Neural progenitor cell (in vitro differentiated cells): ENCODE measurements around the gene ALDH1A3. TPM values are rescaled to one million over a fixed set of nuclear protein-coding genes. Genes with fewer than 3 reads are reported as not detected.

Experiments
- DNase-seq: peaks from one replicate; pipeline ENCODE4 v3.0.0-alpha.2; 2016; ENCODE audit warnings: low spot score
- H2AFZ ChIP-seq: fragments of 200-600 bp; sonication (generic); replicated peaks from 2 replicates; pipeline ENCODE4 v1.6.1; 2016; ENCODE audit warnings: antibody characterized with exemption
- H3F3A ChIP-seq: fragments of 200-600 bp; sonication (generic); 2 replicates; pipeline ENCODE4 v1.6.1; 2016; ENCODE audit warnings: antibody characterized with exemption, low read depth
- H3K27ac ChIP-seq: fragments of 200-600 bp; sonication (generic); 2 replicates; pipeline ENCODE4 v1.5.1; 2016; ENCODE audit warnings: mild to moderate bottlenecking
- H3K27me3 ChIP-seq: fragments of 200-600 bp; sonication (generic); 2 replicates; pipeline ENCODE4 v1.6.1; 2016; ENCODE audit warnings: mild to moderate bottlenecking, moderate library complexity
- H3K36me3 ChIP-seq: fragments of 200-600 bp; sonication (generic); 2 replicates; pipeline ENCODE4 v1.5.1; 2016
- H3K4me1 ChIP-seq: fragments of 200-600 bp; sonication (generic); 2 replicates; pipeline ENCODE4 v1.6.1; 2016; ENCODE audit warnings: mixed run types
- H3K4me2 ChIP-seq: fragments of 200-600 bp; sonication (generic); 2 replicates; pipeline ENCODE4 v1.6.1; 2016
- H3K4me3 ChIP-seq: fragments of 200-600 bp; sonication (generic); 2 replicates; pipeline ENCODE4 v1.5.1; 2016
- H3K79me2 ChIP-seq: fragments of 200-600 bp; sonication (generic); 2 replicates; pipeline ENCODE4 v1.6.1; 2016; ENCODE audit warnings: low read depth
- H3K9ac ChIP-seq: fragments of 200-600 bp; sonication (generic); 2 replicates; pipeline ENCODE4 v1.6.1; 2016
- H3K9me3 ChIP-seq: fragments of 200-600 bp; sonication (generic); 2 replicates; pipeline ENCODE4 v1.5.1; 2016; ENCODE audit warnings: low read depth
- H4K20me1 ChIP-seq: fragments of 200-600 bp; sonication (generic); 2 replicates; pipeline ENCODE4 v1.6.1; 2016; ENCODE audit warnings: low read depth
- H3K27ac Mint-ChIP-seq: 3 replicates; pipeline ENCODE4 v1.8.0; 2021; ENCODE audit warnings: mixed read lengths
- H3K27me3 Mint-ChIP-seq: 2 replicates; pipeline ENCODE4 v1.8.0; 2022; ENCODE audit warnings: low read depth, mild to moderate bottlenecking, inconsistent platforms, moderate library complexity, mixed read lengths; ENCODE audit not compliant: insufficient read depth
- H3K36me3 Mint-ChIP-seq: 3 replicates; pipeline ENCODE4 v1.8.0; 2021; ENCODE audit warnings: mixed read lengths
- H3K4me1 Mint-ChIP-seq: 3 replicates; pipeline ENCODE4 v1.8.0; 2021; ENCODE audit warnings: mixed read lengths
- H3K4me3 Mint-ChIP-seq: 3 replicates; pipeline ENCODE4 v1.8.0; 2021; ENCODE audit warnings: mild to moderate bottlenecking, moderate library complexity, mixed read lengths
- H3K9me3 Mint-ChIP-seq: 3 replicates; pipeline ENCODE4 v1.8.0; 2020; ENCODE audit warnings: mixed read lengths
- CTCF ChIP-seq: fragments of 200-600 bp; sonication (generic); IDR thresholded peaks from 2 replicates; pipeline ENCODE4 v1.5.1; 2017; ENCODE audit warnings: antibody characterized with exemption, mild to moderate bottlenecking
- EZH2 ChIP-seq: fragments of 200-600 bp; sonication (generic); IDR thresholded peaks from 2 replicates; pipeline ENCODE4 v1.6.1; 2017; ENCODE audit warnings: antibody characterized with exemption, mild to moderate bottlenecking, moderate library complexity
- EZH2phosphoT487 ChIP-seq: fragments of 200-600 bp; sonication (generic); IDR thresholded peaks from 2 replicates; pipeline ENCODE4 v1.6.1; 2017; ENCODE audit warnings: antibody characterized with exemption
- total RNA-seq: library from RNA; depleted of rRNA; stranded (reverse); fragments of >200 nt; gene quantifications from 2 replicates; pipeline ENCODE4 v1.2.3, GENCODE V29; 2015; ENCODE audit warnings: low replicate concordance

The ALDH1A3 gene
- total RNA-seq, 1 donor from 2014 or later = 0.80 TPM

- no peaks in the 10 kb centered on the region for H3K36me3 ChIP-seq
- Mint-ChIP-seq H3K27me3 (peaks cover 56% of the 10 kb centered on the region), H3K27ac (no peak overlapping the region), H3K36me3 (peaks cover 2% of the 10 kb centered on the region), H3K4me1 (peaks cover 7% of the 10 kb centered on the region), H3K9me3 (no peaks in the 10 kb centered on the region), H3K4me3 (peak overlapping the region; percentile 77)
- H3K4me3 ChIP-seq = peak overlapping the region; percentile 41
- no peaks in the 10 kb centered on the region for H3K9me3 ChIP-seq
- peak overlapping the region; percentile 85 for H2AFZ ChIP-seq
- peak; percentile 41 for DNase-seq
- no peaks in the 10 kb centered on the region for H3F3A ChIP-seq
- H3K4me1 ChIP-seq = peaks cover 9% of the 10 kb centered on the region
- peaks cover 19% of the 10 kb centered on the region for H4K20me1 ChIP-seq
- TF ChIP-seq EZH2 = peak; percentile 80
- TF ChIP-seq EZH2phosphoT487 = peak; percentile 57
- no peak for TF ChIP-seq CTCF
- no peaks in the 10 kb centered on the region for H3K79me2 ChIP-seq
- H3K27ac ChIP-seq = no peak overlapping the region
- H3K4me2 ChIP-seq = peak overlapping the region; percentile 92
- H3K9ac ChIP-seq = no peak overlapping the region
- peaks cover 93% of the 10 kb centered on the region for H3K27me3 ChIP-seq
Observed at GRCh38 chr15:100919481-100920405, 40.1 kb downstream of the ALDH1A3 start.

DNA sequence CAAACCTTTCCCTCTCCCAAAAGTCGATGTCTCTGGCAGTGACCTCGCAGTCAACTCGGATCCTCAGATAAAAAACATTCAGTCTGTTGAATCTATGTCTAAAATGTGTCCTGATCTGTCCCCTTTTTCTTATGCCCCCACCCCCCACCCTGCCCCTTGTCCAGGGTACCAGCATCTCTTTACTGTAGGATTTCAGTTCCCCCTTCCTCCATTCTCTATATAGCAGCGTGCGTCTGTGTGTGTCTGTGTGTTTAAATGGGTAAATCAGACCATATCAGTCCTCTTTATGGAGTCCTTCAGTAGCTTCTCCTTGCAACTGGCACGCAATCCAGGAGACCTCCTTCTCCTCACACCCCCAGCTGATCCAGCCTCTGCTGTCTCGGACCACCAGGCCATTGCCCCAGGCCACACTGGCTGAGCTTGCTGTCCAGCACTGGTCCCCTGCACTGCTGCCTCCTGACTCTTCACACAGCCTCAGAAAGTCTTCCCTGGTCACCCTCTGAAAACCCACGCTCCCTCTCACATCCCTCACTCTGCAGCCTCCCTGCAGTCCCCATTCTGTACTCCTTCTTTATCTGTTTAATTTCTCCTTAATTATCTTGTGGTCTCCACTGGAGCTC is 41.0 kb downstream of the ALDH1A3 start:
- Histone ChIP-seq H3K9me3 (no peaks in the 10 kb centered on the region), H3K36me3 (no peaks in the 10 kb centered on the region), H4K20me1 (peaks cover 19% of the 10 kb centered on the region), H3K4me2 (no peak overlapping the region), H3K27me3 (peaks cover 97% of the 10 kb centered on the region), H3K4me3 (no peak overlapping the region), H2AFZ (no peak overlapping the region), H3K9ac (no peak overlapping the region), H3F3A (no peaks in the 10 kb centered on the region), H3K4me1 (peaks cover 9% of the 10 kb centered on the region), H3K27ac (no peak overlapping the region), H3K79me2 (no peaks in the 10 kb centered on the region)
- no peaks in the 10 kb centered on the region for H3K9me3 Mint-ChIP-seq
- H3K4me3 Mint-ChIP-seq = peak overlapping the region; percentile 77
- TF ChIP-seq EZH2phosphoT487 (no peak), EZH2 (no peak), CTCF (no peak)
- H3K27ac Mint-ChIP-seq = no peak overlapping the region
- H3K4me1 Mint-ChIP-seq = peaks cover 7% of the 10 kb centered on the region
- peak; percentile 21 for DNase-seq
- peaks cover 52% of the 10 kb centered on the region for H3K27me3 Mint-ChIP-seq
- H3K36me3 Mint-ChIP-seq = peaks cover 2% of the 10 kb centered on the region

DNA sequence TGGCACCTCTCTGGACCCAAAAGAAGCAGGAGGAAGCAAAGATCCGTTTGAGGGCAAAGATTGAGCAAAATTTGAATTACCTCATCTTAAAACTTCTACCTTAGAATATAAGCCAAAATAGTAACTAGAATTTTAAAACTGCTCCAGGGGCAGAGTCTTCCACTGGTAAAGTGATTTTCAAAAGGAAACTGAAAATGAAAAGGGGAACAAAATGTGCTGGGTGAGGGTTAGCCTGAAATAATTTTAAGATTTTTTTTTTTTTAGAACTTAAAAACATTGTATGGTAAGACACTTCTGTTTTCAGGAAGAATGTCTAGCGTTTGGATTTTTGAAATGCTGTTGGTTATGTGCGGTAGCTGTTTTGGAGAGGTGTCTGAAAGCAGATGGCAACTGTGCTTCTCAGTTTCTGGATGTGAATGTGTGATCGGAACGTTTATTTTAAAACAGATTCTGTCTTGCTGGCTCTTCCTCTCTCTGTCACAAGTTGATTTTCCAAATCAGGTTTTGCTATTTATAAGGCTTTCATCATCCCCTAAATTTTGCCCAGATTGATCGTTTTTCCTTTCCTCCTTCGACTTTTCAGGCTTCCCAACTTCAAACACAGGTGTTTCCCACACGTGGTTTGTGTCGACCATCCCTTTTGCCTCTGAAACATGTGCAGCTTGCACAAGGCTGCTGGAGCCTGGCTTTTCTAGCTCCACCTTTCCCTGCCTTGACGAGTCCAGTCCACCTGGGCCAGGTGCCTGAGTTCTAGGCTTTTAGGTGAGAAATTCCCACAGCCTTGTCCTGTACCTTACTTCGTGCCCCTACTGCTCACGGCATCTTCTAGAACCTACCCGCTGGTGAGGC is 42.8 kb downstream of the ALDH1A3 start:
- Histone ChIP-seq H2AFZ (no peak overlapping the region), H3K4me3 (no peak overlapping the region), H3K4me2 (no peak overlapping the region), H3K79me2 (no peaks in the 10 kb centered on the region), H3K27me3 (peaks cover 79% of the 10 kb centered on the region), H4K20me1 (peaks cover 19% of the 10 kb centered on the region), H3K9ac (no peak overlapping the region), H3K36me3 (no peaks in the 10 kb centered on the region), H3F3A (no peaks in the 10 kb centered on the region), H3K9me3 (no peaks in the 10 kb centered on the region), H3K27ac (no peak overlapping the region), H3K4me1 (peaks cover 9% of the 10 kb centered on the region)
- no peak for DNase-seq
- Mint-ChIP-seq H3K4me3 (no peak overlapping the region), H3K27me3 (peaks cover 45% of the 10 kb centered on the region), H3K9me3 (no peaks in the 10 kb centered on the region), H3K4me1 (peaks cover 7% of the 10 kb centered on the region), H3K36me3 (peaks cover 2% of the 10 kb centered on the region), H3K27ac (no peak overlapping the region)
- TF ChIP-seq CTCF (no peak), EZH2phosphoT487 (no peak), EZH2 (no peak)
